Measurements from ENCODE around the gene FLNC. TPM values are rescaled to one million over a fixed set of nuclear protein-coding genes. Genes with fewer than 3 reads are reported as not detected.

Gene FLNC
- total RNA-seq, 1 donor from 2014 or later, result 130 TPM

DNA sequence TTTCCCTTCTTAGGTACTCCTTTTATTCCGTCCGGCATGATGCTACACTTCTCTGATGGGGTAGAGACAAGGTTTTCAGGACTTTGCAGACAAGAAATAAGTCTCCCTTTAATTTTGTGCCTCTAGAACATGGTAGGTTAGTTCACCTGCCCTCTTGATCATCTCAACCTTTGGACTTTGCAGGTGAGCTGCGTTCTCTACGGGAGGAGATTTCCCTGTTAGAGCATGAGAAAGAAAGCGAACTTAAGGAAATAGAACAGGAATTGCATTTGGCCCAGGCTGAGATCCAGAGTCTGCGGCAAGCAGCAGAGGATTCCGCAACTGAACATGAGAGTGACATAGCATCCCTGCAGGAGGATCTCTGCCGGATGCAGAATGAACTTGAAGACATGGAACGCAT, 29.2 kb upstream of the FLNC start:
- no peak for DNase-seq (ENCODE audit: low read depth in 2 of 2)

DNA sequence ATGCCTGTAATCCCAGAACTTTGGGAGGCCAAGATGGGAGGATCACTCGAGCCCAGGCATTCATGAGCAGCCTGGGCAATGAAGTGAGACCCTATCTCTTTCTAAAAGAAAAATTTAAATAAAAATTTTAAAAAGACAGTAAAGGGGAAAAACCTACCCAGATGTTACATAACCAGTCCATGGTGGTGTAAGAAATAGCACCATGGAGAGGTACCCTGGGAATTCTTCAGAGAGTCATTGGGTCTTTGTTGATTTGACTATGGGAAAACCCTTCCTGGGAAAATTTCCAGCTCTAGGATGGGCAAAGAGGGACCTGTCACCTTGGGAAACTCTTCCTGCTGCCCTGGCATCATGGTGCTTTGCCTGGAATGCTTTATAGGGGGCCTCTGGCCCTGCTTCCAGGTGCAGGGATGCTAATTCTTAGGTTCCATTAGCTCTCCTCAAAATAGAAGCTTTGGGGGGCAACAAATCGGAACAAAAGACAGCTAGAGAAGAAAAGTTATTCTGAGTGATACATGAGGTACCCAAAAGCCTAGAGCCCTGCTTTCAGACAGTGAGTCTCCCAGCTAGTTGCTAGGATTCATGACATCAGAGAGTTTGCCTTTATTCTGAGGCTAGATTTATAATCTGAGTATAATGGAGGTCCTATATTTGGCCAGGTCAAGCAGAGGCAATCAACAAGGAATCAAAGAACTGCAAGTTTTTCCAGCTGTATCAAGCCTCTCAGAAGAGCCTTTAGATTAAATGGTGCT, 28.4 kb upstream of the FLNC start:
- no peak for DNase-seq (ENCODE audit: low read depth in 2 of 2)

DNA sequence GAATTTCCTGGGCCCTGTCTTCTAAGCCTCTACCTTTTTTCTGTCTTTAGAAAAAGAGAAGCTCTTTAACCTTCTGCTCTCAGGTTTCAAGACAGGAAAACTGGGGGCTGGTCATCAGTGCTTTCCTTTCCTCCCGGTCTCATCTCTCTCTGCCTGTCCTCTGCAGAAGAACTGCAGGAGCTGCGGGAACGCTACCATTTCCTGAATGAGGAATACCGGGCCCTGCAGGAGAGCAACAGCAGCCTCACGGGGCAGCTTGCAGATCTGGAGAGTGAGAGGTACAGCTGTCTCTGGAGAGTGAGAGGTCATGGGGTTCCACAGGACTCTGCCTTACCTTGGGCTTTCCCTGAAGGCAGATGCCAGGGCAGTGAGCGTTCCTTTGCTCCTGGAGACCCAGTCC, 25.7 kb upstream of the FLNC start:
- no peak for DNase-seq (ENCODE audit: low read depth in 2 of 2)

DNA sequence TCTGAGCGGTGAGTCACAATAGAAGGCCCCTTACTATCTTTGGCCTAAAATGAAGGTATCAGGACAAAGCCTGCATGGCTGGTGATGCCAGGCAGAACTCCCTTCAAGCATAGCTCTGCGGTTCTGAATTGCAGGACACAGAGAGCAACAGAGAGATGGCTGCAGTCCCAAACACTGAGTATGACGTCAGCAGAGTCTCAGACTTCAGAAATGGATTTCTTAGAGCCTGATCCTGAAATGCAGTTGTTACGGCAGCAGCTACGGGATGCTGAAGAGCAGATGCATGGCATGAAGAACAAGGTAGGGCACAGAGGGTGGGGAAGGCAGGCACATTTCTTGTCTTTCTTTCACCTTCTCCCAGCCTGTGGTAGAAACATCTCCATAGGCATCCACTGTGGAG, 25.0 kb upstream of the FLNC start:
- DNase-seq (ENCODE audit: low read depth in 2 of 2), result no peak

DNA sequence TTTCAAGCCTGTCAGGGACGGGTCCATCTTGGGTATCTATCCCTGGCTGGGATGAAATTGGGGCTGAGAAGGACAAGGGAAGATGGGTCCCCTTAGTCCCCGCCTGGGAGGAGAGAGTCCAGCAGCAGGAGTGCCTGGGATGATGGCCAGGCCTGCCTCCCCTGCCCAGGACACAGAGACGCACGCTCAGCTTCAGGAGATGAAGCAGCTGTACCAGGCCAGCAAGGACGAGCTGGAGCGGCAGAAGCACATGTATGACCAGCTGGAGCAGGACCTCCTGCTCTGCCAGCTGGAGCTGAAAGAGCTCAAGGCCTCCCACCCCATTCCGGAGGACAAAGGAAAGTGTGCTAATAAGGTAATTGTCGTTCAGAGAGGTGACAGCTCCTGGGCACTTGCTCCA, 23.0 kb upstream of the FLNC start:
- no peak for DNase-seq (ENCODE audit: low read depth in 2 of 2)

DNA sequence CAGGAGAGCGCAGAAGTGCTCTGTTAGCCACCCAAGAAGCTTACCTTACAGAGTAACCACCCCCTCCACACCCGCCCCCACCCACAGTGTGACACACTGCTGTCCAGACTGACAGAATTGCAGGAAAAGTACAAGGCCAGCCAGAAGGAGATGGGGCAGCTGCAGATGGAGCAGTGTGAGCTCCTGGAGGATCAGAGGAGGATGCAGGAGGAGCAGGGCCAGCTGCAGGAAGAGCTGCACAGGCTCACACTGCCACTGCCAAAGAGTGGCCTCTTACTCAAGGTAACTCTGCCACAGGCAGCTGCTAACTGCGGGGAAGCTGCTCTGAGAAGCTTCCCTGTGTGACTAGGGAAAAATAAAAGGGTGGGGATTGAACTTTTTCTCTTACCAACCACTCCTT, 20.8 kb upstream of the FLNC start:
- no peak for DNase-seq (ENCODE audit: low read depth in 2 of 2)

DNA sequence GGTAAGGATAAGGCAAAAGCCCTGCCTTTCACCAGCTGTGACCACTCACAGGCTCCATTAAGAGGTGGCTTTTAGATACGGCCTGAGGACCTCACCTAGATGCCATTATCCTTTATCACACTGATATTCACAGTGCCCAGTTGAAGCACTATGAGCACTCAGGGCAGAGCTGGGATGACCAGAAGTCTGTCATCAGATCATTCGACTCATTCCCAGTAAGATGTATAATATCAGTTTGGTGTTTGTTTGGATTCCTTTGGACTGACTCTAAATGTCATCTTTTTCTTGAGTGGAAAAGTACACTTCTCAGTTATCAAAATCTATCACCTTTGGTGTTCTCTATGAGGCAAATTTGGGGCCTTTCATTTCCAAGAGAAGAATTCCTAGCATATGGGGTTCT, 19.7 kb upstream of the FLNC start:
- DNase-seq (ENCODE audit: low read depth in 2 of 2), result no peak

DNA sequence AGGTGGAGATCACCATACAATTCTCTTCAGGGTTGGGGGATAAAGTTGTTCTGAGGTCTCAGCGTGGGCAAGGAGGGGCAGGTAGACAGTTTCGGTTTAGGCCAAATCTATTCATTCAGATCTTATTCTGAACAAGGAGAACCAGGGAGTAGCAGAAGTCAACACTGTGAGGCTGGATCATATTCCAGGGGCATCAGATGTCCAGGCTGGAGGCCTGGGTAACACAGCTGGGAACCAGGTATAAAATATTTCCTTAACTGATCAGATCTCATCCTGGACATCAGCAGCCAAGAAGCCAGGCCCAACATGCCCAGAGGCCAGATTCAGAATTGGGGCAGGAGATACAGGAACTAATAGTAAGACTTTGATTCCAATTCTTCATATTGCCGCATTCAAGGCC, 19.2 kb upstream of the FLNC start:
- no peak for DNase-seq (ENCODE audit: low read depth in 2 of 2)

DNA sequence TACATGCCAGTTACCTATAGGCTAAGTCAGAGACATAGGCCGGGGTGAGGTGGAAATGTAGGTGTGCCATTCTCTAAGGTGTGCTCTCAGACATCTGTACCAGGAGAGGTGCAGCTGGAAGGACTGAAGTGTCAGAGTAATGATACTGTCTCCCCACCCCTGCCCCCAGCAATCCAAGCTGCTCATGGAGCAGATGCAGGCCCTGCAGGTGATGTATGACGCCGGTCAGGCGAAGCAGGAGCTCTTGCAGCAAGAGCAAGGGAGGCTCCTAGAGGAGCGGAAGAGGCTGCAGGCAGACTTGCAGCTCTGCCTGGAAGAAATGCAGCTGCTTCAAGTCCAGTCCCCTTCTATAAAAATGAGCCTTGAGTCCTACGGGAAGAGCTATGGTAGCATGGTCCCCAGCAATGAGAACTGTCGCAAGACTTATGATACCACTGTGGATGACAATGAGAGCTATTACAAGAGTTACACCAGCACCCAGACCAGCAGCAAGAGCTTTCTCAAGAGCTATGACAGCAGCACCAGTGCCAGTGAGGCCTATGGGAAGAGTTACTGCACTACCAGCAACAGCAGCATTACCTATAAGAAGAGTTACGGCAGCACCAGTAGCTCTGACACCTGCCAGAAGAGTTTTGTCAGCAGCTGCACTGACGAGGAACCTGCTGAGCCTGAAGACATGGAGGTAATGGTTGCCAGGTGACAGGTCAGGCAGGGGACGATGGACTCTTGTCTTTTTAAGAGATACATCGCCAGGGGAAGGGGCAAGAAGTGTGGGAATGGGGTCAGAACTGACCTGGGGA, 18.4 kb upstream of the FLNC start:
- DNase-seq (ENCODE audit: low read depth in 2 of 2), result no peak

DNA sequence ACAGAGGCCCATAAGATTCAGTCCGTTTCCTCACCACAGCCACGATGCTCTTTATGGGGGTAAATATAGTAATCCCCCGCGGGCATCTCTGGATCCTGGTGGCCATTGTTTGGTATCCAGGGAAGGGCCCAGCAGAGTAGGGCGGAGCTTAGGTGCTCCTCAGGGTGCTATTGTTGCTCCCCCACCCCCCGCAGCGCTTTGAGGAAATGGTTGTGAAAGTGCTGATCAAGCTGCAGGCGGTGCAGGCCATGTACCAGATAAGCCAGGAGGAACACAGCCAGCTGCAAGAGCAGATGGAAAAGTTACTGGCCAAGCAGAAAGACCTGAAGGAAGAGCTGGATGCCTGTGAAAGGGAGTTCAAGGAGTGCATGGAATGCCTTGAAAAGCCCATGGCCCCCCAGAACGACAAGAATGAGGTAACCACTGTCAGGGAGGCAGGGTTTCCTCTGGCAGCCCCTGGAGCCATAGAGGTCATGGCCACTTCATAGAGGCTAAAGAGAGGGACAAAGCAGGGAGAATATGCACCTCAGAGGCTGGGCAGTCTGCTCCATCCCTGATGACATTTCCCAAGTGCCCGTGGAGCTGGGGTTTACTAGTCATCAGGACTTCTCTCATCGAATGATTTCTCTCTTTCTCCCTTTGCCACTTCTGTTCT, 17.6 kb upstream of the FLNC start:
- no peak for DNase-seq (ENCODE audit: low read depth in 2 of 2)

DNA sequence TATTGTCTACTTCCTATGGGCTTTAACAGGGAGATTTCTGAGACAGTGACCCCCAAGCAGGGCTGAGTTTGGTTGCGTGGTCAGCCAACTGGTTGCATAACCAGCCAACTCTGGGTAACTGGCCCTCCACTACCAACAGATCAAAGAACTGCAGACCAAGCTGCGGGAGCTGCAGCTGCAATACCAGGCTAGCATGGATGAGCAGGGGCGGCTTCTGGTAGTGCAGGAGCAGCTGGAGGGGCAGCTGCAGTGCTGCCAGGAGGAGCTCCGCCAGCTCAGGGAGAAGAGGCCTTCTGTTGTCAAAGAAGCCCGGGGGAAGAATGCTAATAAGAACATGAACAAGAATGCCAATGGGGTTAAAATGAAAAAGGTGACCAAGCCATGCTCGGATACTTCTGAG, 15.7 kb upstream of the FLNC start:
- DNase-seq (ENCODE audit: low read depth in 2 of 2), result no peak

DNA sequence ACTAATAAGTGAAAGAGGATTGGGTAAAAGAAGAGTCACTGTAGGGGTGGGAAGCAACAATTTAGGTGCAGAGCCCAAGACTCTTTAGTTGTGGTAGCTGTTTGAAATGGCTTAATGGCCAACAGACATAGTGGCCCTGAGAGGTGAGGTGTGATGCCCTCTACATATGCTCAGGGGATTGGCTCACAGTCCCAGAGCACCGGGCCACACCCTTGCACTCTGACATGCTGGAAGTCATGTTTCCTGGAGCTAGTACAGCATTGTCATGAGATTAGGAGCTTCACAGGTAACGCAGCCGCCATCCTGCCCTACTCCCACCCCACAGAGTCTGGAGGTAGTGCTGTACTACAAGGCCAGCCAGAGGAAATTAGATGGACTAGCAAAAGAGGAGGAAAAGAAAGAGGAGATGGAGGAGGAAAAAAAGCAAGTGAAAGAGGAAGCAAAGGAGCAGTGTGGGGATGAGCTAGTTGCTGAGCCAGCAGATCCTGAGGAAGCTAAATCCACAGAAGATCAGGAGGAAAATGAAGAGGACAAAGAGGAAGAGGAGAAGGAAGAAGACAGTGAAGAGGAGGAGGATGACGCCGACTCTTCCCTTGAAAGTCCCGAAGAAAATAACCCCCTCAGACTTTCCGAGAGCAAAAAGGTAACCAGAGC, 14.8 kb upstream of the FLNC start:
- DNase-seq (ENCODE audit: low read depth in 2 of 2), result no peak

DNA sequence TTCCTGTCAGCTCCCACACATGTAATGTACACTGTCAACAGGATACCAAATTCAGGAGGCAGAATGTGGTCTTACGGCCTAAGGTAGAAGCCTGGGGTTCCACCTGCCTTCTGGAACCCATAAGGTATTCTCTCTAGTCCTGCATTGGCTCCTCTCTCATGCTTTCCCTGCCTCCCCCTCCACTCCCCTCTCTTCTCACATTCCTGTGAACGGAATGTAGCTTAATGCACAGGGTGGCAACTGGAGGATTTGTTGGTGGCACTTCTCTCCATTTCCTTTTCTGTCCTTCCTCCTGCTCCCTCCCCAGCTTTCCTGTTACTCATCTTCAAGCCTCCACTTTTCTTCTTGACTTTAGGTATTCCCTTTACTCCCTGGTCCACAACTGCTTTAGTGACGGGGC, 11.5 kb upstream of the FLNC start:
- no peak for DNase-seq (ENCODE audit: low read depth in 2 of 2)

DNA sequence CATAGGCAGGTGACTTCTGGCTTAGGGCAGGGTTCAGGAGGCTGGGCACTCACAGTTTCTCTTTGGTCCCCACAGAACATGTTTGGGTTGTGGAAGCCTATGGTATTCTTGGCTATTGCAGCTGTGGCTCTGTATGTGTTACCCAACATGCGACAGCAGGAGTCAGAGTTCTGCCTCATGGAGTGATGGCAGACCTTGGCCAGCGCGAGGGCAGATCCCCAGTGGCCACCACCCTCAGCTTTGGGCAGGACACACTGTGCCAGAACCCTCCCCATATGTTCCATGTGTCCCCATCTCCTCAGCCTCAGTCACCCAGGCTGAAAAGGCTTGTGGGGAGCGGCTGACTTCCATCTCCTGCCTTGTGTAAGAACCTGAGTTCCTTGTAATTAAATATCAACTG, 8.5 kb upstream of the FLNC start:
- no peak for DNase-seq (ENCODE audit: low read depth in 2 of 2)

DNA sequence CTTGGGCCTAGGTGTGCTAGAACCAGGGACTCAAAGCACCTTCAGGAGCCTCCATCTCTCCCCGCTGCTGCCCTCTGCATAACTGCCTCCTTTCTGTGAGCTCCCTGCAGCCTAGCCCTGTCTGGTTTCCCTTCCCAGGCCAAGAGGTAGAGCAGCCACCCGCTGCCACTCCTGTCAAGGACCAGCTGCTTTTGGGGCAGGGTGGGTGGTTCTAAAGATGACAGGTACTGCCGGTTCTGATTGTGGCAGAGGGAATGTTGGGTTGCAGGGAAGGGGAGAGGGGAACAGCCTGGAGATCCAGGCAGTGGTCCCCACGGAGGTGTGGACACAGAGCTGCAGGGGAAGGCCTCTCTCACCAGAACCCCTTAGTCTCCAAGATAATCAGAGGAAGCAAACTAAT, 3.7 kb upstream of the FLNC start:
- no peak for DNase-seq (ENCODE audit: low read depth in 2 of 2)

DNA sequence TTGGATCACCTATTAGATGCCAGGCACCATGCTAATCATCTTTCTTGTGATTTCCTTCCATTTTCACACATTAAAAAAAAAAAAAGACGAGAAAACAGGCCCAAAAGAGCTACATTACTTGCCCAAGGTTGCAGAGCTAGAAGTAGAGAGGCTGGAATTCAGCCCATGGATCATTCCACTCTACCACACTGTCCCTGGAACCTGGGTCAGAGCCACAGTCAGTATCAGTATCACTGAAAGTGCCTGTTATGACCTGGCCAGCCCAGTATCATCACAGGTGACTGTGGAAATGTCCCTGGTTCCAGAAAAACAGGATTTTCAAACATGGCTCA, 3.3 kb upstream of the FLNC start:
- no peak for DNase-seq (ENCODE audit: low read depth in 2 of 2)

DNA sequence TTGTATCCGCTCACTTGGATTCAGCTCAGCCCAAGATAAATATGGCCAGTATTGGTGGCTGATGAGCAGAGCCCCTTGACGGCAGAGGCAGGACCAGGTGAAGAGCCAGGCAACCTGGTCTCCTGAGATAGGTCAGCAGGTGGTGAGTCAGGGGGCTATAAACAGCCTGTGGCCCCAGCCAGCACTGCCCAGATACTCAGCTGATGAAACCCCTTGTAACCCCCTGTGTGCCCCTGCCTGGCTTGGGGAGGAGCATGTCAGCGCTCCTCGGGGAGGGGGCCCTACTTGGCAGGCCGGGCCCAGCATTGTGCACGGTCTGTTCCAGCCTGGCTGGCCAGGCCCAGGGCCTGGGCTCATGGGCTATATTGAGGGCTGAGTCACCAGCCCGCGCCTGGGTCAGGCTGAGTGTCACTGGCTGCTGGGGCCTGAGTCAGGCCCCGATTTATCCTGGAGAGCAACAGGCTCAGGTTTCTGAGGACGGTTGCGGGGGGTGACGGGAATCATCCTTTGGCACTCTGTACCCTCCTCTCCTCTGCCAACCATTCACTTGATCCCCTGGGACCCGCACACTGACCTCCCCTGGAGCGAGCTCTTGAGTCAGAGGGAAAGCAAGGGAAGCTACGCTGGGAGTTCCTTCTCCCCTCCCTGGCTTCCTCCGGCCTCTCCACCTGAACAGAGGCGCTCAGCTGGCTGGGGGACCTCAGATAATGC, 2.8 kb upstream of the FLNC start:
- DNase-seq (ENCODE audit: low read depth in 2 of 2), result peak in 1 of 2 donors; percentile 73

DNA sequence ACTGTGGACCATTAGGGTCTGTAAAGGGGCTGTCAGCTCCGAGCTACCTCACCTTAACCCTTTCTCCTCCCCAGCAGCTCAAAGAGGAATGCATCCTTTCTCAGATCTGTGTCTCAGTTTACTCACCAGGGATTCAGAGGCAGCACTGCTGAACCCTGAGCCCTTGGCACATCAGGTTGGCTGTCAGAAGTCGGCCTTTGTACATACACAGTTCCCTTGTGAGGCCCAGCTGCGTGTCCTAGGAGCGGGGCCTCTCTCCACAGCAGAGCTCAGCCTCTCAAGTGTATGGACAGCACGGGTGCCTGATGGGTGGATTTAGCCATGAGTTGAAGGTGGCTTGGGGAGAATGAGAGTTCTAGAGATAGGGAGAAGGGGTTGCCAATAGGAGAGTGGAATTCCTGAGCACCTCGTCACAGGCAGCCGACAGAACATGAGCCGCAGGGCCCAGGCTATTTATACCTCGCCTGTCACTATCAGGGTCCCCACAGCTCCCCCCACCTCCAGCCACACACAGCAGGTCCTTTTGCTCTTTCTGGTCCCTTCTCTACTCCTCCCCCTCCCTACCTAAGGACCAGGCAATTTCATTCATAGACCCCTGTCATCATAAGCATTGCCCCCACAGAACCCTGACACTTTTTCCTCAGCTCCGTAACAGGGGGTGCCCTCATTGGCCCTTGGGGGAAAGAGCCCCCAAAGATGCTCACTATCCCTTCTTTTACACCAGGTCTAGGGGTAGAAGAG, 2.1 kb upstream of the FLNC start:
- DNase-seq (ENCODE audit: low read depth in 2 of 2), result peak in 1 of 2 donors; percentile 17

DNA sequence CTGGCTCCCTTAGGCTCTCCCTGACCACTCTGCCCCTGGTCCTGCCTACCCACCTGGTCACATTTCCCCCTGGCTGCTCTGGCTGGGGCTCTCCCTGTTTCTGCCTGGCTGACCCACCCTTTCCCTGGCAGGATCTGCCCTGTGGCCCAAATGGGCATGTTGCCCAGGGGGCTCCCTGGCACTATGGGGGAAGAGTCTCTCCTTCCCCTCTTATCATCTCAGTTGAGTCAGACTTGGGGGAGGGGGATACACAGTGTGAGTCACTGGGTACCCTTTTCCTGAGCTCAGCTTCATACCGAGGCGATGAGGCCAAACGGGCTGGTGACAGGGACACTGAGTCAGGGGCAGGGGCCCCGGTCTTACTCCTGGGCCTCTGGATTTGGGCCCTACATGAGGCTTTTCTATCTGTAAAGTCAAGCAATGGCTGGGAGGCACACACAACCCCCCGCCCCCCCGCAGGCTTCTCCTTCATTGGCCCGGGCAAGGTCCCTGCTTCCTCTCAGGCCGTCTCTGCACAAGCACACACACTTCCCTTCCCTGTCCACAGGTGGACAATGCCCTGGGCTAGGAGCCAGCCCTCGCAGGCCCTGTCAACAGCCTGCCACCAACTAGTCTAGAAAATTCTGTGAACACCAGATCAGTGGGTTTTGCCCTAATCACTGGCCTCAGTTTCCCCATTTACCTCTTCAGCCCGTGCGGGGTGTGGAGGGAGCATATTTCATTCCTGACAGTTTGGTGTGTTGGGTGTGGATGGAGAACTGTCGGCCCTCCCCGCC, 627 bp upstream of the FLNC start:
- DNase-seq (ENCODE audit: low read depth in 2 of 2), result peak; percentile 77 to 90
